ENCODE measurements around the gene CRYBG1. TPM values are rescaled to one million over a fixed set of nuclear protein-coding genes. Genes with fewer than 3 reads are reported as not detected.

CRYBG1 gene
- total RNA-seq, 5 donors from 2014 or later (not counting 1 experiment from before 2014, with no cell fraction given): 26.4 to 50.1 (median 38.0) TPM

DNA sequence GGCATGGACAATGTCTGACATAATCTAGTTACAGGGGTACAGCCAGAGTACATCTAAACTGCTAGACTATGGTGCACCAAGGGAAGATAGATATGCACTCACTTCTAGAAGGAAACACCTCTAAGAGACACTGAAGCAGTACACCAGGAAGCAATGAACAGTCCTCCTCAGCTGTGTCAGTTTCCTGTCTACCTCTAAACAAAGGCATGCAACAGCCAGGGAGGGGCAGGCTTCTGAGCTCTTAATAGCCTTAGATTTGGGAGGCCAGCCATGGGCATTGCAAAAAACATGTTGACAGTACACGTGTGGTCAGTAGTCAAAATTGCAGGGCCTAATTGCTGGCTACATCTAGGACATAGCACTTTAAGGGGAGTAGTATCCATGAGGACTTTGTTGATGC is 21.4 kb downstream of the CRYBG1 start:
- H3K4me3 Mint-ChIP-seq: no peak overlapping the region
- Histone ChIP-seq H3K27me3 (replicated peaks in 1 of 2; ENCODE audit: control insufficient read depth in 2 of 2, extremely low read depth in 1 of 2, insufficient read depth in 2 of 2, low read length in 1 of 2) (peaks cover 0 to 3% of the 10 kb centered on the region in 2 experiments), H3K27ac (ENCODE audit: low read length) (no peak overlapping the region), H3K4me3 (ENCODE audit: control insufficient read depth in 1 of 2, extremely low read depth in 1 of 2, low read length in 1 of 2) (no peak overlapping the region), H3K9me3 (no peaks in the 10 kb centered on the region), H3K4me1 (ENCODE audit: control insufficient read depth in 1 of 2, extremely low read depth in 1 of 2, insufficient read depth in 2 of 2, low read length in 2 of 2) (peaks cover 0 to 2% of the 10 kb centered on the region in 2 experiments), H3K36me3 (ENCODE audit: control insufficient read depth in 2 of 2, extremely low read depth in 1 of 2, insufficient read depth in 1 of 2, low read length in 1 of 2) (no peaks in the 10 kb centered on the region)
- H3K27ac Mint-ChIP-seq: no peak overlapping the region
- POLR2A ChIA-PET: no interaction called here
- no peaks in the 10 kb centered on the region for H3K9me3 Mint-ChIP-seq
- CTCF ChIA-PET: interaction anchor here in 1 of 2 donors (1.2 kb wide), 1 partner anchor 25 kb away, joined by 3 read pairs; no protein-coding TSS in a partner anchor
- no peaks in the 10 kb centered on the region for H3K36me3 Mint-ChIP-seq
- DNase-seq (peak in 1 of 35 experiments; percentile 5), ATAC-seq (replicated peaks in 1 of 4) (peak in 3 of 4 experiments; percentile 42 to 57 (median 43))
- peaks cover 0 to 8% (median 2%) of the 10 kb centered on the region in 3 donors for H3K4me1 Mint-ChIP-seq
- WGBS (ENCODE audit: insufficient coverage): 57% methylated on average over 1 of the region's 1 CpG
- H3K27me3 Mint-ChIP-seq: peaks cover 8 to 14% of the 10 kb centered on the region in 2 donors

- H3K27ac Mint-ChIP-seq: no peak overlapping the region
Observed at GRCh38 chr6:106383573-106383972, 23.1 kb downstream of the CRYBG1 start.

GRCh38 chr6:106385530-106385929 is 25.0 kb downstream of the CRYBG1 start:
- H3K4me1 Mint-ChIP-seq: peaks cover 0 to 8% (median 2%) of the 10 kb centered on the region in 3 donors
- POLR2A ChIA-PET: no interaction called here
- H3K36me3 Mint-ChIP-seq: no peaks in the 10 kb centered on the region
- ATAC-seq (replicated peaks in 1 of 4) (no peak), DNase-seq (no peak)
- H3K27me3 ChIP-seq (replicated peaks in 1 of 2; ENCODE audit: control insufficient read depth in 2 of 2, extremely low read depth in 1 of 2, insufficient read depth in 2 of 2, low read length in 1 of 2): no peaks in the 10 kb centered on the region
- 85% methylated on average over 6 of the region's 6 CpGs for WGBS (ENCODE audit: insufficient coverage)
- no peaks in the 10 kb centered on the region for H3K36me3 ChIP-seq (ENCODE audit: control insufficient read depth in 2 of 2, extremely low read depth in 1 of 2, insufficient read depth in 1 of 2, low read length in 1 of 2)
- H3K4me3 ChIP-seq (ENCODE audit: control insufficient read depth in 1 of 2, extremely low read depth in 1 of 2, low read length in 1 of 2): no peak overlapping the region
- no peak overlapping the region for H3K27ac Mint-ChIP-seq
- H3K27me3 Mint-ChIP-seq: peaks cover 3% of the 10 kb centered on the region in 2 donors
- H3K4me1 ChIP-seq (ENCODE audit: control insufficient read depth in 1 of 2, extremely low read depth in 1 of 2, insufficient read depth in 2 of 2, low read length in 2 of 2): peaks cover 0 to 2% of the 10 kb centered on the region in 2 experiments
- no peaks in the 10 kb centered on the region for H3K9me3 Mint-ChIP-seq
- CTCF ChIA-PET: no interaction called here
- H3K4me3 Mint-ChIP-seq: no peak overlapping the region
- H3K27ac ChIP-seq (ENCODE audit: low read length): no peak overlapping the region
- no peaks in the 10 kb centered on the region for H3K9me3 ChIP-seq

More at GRCh38 chr6:106383573-106383972, 23.1 kb downstream of the CRYBG1 start:
- Mint-ChIP-seq H3K9me3 (no peaks in the 10 kb centered on the region), H3K27me3 (peaks cover 0 to 9% of the 10 kb centered on the region in 2 donors), H3K4me1 (peaks cover 0 to 8% (median 2%) of the 10 kb centered on the region in 3 donors), H3K4me3 (no peak overlapping the region), H3K36me3 (no peaks in the 10 kb centered on the region)
- no peak for DNase-seq
- no CpG with 5 or more reads among the region's 2 CpGs for WGBS (ENCODE audit: insufficient coverage)
- POLR2A ChIA-PET: no interaction called here
- Histone ChIP-seq H3K27ac (ENCODE audit: low read length) (no peak overlapping the region), H3K4me1 (ENCODE audit: control insufficient read depth in 1 of 2, extremely low read depth in 1 of 2, insufficient read depth in 2 of 2, low read length in 2 of 2) (peaks cover 0 to 2% of the 10 kb centered on the region in 2 experiments), H3K27me3 (replicated peaks in 1 of 2; ENCODE audit: control insufficient read depth in 2 of 2, extremely low read depth in 1 of 2, insufficient read depth in 2 of 2, low read length in 1 of 2) (peaks cover 0 to 3% of the 10 kb centered on the region in 2 experiments), H3K4me3 (ENCODE audit: control insufficient read depth in 1 of 2, extremely low read depth in 1 of 2, low read length in 1 of 2) (no peak overlapping the region), H3K9me3 (no peaks in the 10 kb centered on the region), H3K36me3 (ENCODE audit: control insufficient read depth in 2 of 2, extremely low read depth in 1 of 2, insufficient read depth in 1 of 2, low read length in 1 of 2) (no peaks in the 10 kb centered on the region)
- ATAC-seq (replicated peaks in 1 of 4): no peak
- CTCF ChIA-PET: no interaction called here

GRCh38 chr6:106387875-106388274 is 27.4 kb downstream of the CRYBG1 start:
- CTCF ChIA-PET: no interaction called here
- Histone ChIP-seq H3K27ac (ENCODE audit: low read length) (no peak overlapping the region), H3K4me3 (ENCODE audit: control insufficient read depth in 1 of 2, extremely low read depth in 1 of 2, low read length in 1 of 2) (no peak overlapping the region), H3K9me3 (no peaks in the 10 kb centered on the region), H3K4me1 (ENCODE audit: control insufficient read depth in 1 of 2, extremely low read depth in 1 of 2, insufficient read depth in 2 of 2, low read length in 2 of 2) (no peaks in the 10 kb centered on the region), H3K36me3 (ENCODE audit: control insufficient read depth in 2 of 2, extremely low read depth in 1 of 2, insufficient read depth in 1 of 2, low read length in 1 of 2) (no peaks in the 10 kb centered on the region), H3K27me3 (replicated peaks in 1 of 2; ENCODE audit: control insufficient read depth in 2 of 2, extremely low read depth in 1 of 2, insufficient read depth in 2 of 2, low read length in 1 of 2) (no peaks in the 10 kb centered on the region)
- H3K27ac Mint-ChIP-seq: no peak overlapping the region
- no peak for ATAC-seq (replicated peaks in 1 of 4)
- DNase-seq: no peak
- 79% methylated on average over 2 of the region's 3 CpGs for WGBS (ENCODE audit: insufficient coverage)
- no peak overlapping the region for H3K4me3 Mint-ChIP-seq
- peaks cover 5 to 9% of the 10 kb centered on the region in 2 donors for H3K27me3 Mint-ChIP-seq
- H3K4me1 Mint-ChIP-seq: no peaks in the 10 kb centered on the region
- POLR2A ChIA-PET: no interaction called here
- no peaks in the 10 kb centered on the region for H3K36me3 Mint-ChIP-seq
- no peaks in the 10 kb centered on the region for H3K9me3 Mint-ChIP-seq

- ChIA-PET POLR2A (no interaction called here), CTCF (no interaction called here)
- DNase-seq: no peak
- Histone ChIP-seq H3K27ac (ENCODE audit: low read length) (no peak overlapping the region), H3K36me3 (ENCODE audit: control insufficient read depth in 2 of 2, extremely low read depth in 1 of 2, insufficient read depth in 1 of 2, low read length in 1 of 2) (no peaks in the 10 kb centered on the region), H3K27me3 (replicated peaks in 1 of 2; ENCODE audit: control insufficient read depth in 2 of 2, extremely low read depth in 1 of 2, insufficient read depth in 2 of 2, low read length in 1 of 2) (peaks cover 0 to 2% of the 10 kb centered on the region in 2 experiments), H3K9me3 (no peaks in the 10 kb centered on the region), H3K4me1 (ENCODE audit: control insufficient read depth in 1 of 2, extremely low read depth in 1 of 2, insufficient read depth in 2 of 2, low read length in 2 of 2) (no peaks in the 10 kb centered on the region), H3K4me3 (ENCODE audit: control insufficient read depth in 1 of 2, extremely low read depth in 1 of 2, low read length in 1 of 2) (no peak overlapping the region)
- Mint-ChIP-seq H3K27ac (no peak overlapping the region), H3K4me3 (no peak overlapping the region), H3K9me3 (no peaks in the 10 kb centered on the region), H3K36me3 (no peaks in the 10 kb centered on the region), H3K4me1 (no peaks in the 10 kb centered on the region), H3K27me3 (peaks cover 9 to 10% of the 10 kb centered on the region in 2 donors)
- no CpG with 5 or more reads among the region's 1 CpG for WGBS (ENCODE audit: insufficient coverage)
- ATAC-seq (replicated peaks in 1 of 4): no peak
Observed at GRCh38 chr6:106390088-106390487, 29.6 kb downstream of the CRYBG1 start.

DNA sequence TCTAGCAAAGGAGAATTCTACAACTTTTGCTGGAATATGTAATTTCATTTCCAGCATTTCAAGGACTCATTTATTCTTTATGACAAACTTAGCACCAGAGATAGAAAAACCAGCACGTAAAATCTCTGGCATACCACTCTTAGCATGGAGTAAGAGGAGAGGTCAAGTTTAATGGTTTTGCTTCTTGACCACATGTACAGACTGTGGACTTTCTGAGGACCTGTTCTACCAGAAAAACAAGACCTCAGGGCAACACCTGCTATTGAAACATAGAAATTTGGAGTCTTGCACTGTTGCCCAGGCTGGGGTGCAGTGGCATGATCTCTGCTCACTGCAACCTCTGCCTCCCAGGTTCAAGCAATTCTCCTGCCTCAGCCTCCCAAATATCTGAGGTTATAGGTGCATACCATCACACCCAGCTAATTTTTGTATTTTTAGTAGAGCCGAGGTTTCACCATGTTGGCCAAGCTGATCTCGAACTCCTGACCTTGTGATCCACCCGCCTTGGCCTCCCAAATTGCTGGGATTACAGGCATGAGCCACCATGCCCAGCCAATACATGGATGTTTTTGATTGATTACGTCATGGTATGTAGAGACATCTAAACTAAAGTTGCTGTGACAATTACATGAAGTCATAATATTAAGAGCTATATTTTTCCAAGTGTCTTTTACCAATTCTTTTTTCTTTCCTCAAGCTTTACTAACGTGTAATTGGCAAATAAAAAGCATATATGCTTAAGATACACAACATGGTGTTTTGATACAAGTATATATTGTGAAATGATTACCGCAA is 36.1 kb downstream of the CRYBG1 start:
- Mint-ChIP-seq H3K36me3 (no peaks in the 10 kb centered on the region), H3K27me3 (peaks cover 14 to 32% of the 10 kb centered on the region in 2 donors), H3K9me3 (no peaks in the 10 kb centered on the region), H3K27ac (no peak overlapping the region), H3K4me1 (no peaks in the 10 kb centered on the region), H3K4me3 (no peak overlapping the region)
- DNase-seq (no peak), ATAC-seq (replicated peaks in 1 of 4) (no peak)
- no peaks in the 10 kb centered on the region for H3K9me3 ChIP-seq
- ChIA-PET CTCF (interaction anchor here (0.7 to 1.0 kb wide), 2 partner anchors 28 to 167 kb away, joined by 3 to 4 read pairs; no protein-coding TSS in a partner anchor), POLR2A (no interaction called here)
- 86% methylated on average over 3 of the region's 7 CpGs for WGBS (ENCODE audit: insufficient coverage)
- no peaks in the 10 kb centered on the region for H3K4me1 ChIP-seq (ENCODE audit: control insufficient read depth in 1 of 2, extremely low read depth in 1 of 2, insufficient read depth in 2 of 2, low read length in 2 of 2)
- H3K27me3 ChIP-seq (replicated peaks in 1 of 2; ENCODE audit: control insufficient read depth in 2 of 2, extremely low read depth in 1 of 2, insufficient read depth in 2 of 2, low read length in 1 of 2): peaks cover 0 to 9% of the 10 kb centered on the region in 2 experiments
- H3K27ac ChIP-seq (ENCODE audit: low read length): no peak overlapping the region
- no peak overlapping the region for H3K4me3 ChIP-seq (ENCODE audit: control insufficient read depth in 1 of 2, extremely low read depth in 1 of 2, low read length in 1 of 2)
- H3K36me3 ChIP-seq (ENCODE audit: control insufficient read depth in 2 of 2, extremely low read depth in 1 of 2, insufficient read depth in 1 of 2, low read length in 1 of 2): no peaks in the 10 kb centered on the region
